Hepatocyte (in vitro differentiated cells): ENCODE results near the gene IL12RB2.

ENCODE experiments used
- CTCF ChIP-seq: fragments of 200-600 bp; sonication (generic); IDR thresholded peaks from 2 replicates; pipeline ENCODE4 v1.5.1; 2016; ENCODE audit warnings: antibody characterized with exemption, mild to moderate bottlenecking; ENCODE audit not compliant: poor library complexity
- EZH2 ChIP-seq: fragments of 200-600 bp; sonication (generic); IDR thresholded peaks from 2 replicates; pipeline ENCODE4 v1.6.1; 2016; ENCODE audit warnings: antibody characterized with exemption, mild to moderate bottlenecking, borderline replicate concordance
- EZH2phosphoT487 ChIP-seq: fragments of 200-600 bp; sonication (generic); IDR thresholded peaks from one replicate; pipeline ENCODE4 v1.6.1; 2018; ENCODE audit warnings: antibody characterized with exemption, mild to moderate bottlenecking, low read depth, moderate library complexity; ENCODE audit not compliant: unreplicated experiment, severe bottlenecking

GRCh38 chr1:67332653-67333529 is 25.2 kb downstream of the IL12RB2 start:
- TF ChIP-seq CTCF (no peak), EZH2 (no peak), EZH2phosphoT487 (no peak)
